H9 (cell line): ENCODE measurements around the gene FAM217A. TPM values are rescaled to one million over a fixed set of nuclear protein-coding genes. Genes with fewer than 3 reads are reported as not detected.

ENCODE experiments used
- DNase-seq: peaks from one replicate; pipeline ENCODE4 v3.0.0-alpha.2; 2017
- H2AFZ ChIP-seq: one replicate; pipeline ENCODE4 v1.6.1; 2013; ENCODE audit warnings: mild to moderate bottlenecking, low read length, control low read depth, moderate library complexity
- H2AK5ac ChIP-seq: 2 replicates; pipeline ENCODE4 v1.6.1; 2013; ENCODE audit warnings: low read length, control low read depth, mixed read lengths; ENCODE audit not compliant: insufficient read length
- H2BK120ac ChIP-seq: one replicate; pipeline ENCODE4 v1.6.1; 2013; ENCODE audit warnings: low read depth, mild to moderate bottlenecking, low read length, control low read depth, inconsistent platforms; ENCODE audit not compliant: poor library complexity, severe bottlenecking
- H2BK12ac ChIP-seq: 2 replicates; pipeline ENCODE4 v1.6.1; 2013; ENCODE audit warnings: low read length, control low read depth, mixed read lengths, low read depth; ENCODE audit not compliant: insufficient read length
- H2BK15ac ChIP-seq: 2 replicates; pipeline ENCODE4 v1.6.1; 2013; ENCODE audit warnings: low read depth, low read length, control low read depth
- H2BK20ac ChIP-seq: one replicate; pipeline ENCODE4 v1.6.1; 2013; ENCODE audit warnings: low read depth, mild to moderate bottlenecking, low read length, control low read depth, inconsistent platforms; ENCODE audit not compliant: poor library complexity, severe bottlenecking
- H2BK5ac ChIP-seq: 2 replicates; pipeline ENCODE4 v1.6.1; 2013; ENCODE audit warnings: low read length, control low read depth, mixed read lengths; ENCODE audit not compliant: insufficient read length
- H3K14ac ChIP-seq: 2 replicates; pipeline ENCODE4 v1.6.1; 2013; ENCODE audit warnings: low read length, control low read depth; ENCODE audit not compliant: insufficient read depth
- H3K18ac ChIP-seq: 2 replicates; pipeline ENCODE4 v1.6.1; 2013; ENCODE audit warnings: low read depth, mild to moderate bottlenecking, mixed read lengths, low read length, control low read depth; ENCODE audit not compliant: insufficient read length
- H3K23ac ChIP-seq: 2 replicates; pipeline ENCODE4 v1.6.1; 2013; ENCODE audit warnings: low read length, control low read depth, mixed read lengths, low read depth; ENCODE audit not compliant: insufficient read length
- H3K23me2 ChIP-seq: 2 replicates; pipeline ENCODE4 v1.6.1; 2013; ENCODE audit warnings: low read depth, mild to moderate bottlenecking, mixed read lengths, low read length, control low read depth; ENCODE audit not compliant: insufficient read length, poor library complexity, severe bottlenecking
- H3K27ac ChIP-seq: 2 replicates; pipeline ENCODE4 v1.5.1; 2013; ENCODE audit warnings: low read length, control low read depth, mixed read lengths, low read depth; ENCODE audit not compliant: insufficient read length
- H3K27me3 ChIP-seq: 2 replicates; pipeline ENCODE4 v1.6.1; 2013; ENCODE audit warnings: low read length, control low read depth, inconsistent platforms; ENCODE audit not compliant: insufficient read depth
- H3K4ac ChIP-seq: 2 replicates; pipeline ENCODE4 v1.6.1; 2013; ENCODE audit warnings: low read depth, mild to moderate bottlenecking, control low read depth, inconsistent platforms, low read length, moderate library complexity
- H3K4me1 ChIP-seq: 2 replicates; pipeline ENCODE4 v1.6.1; 2013; ENCODE audit warnings: low read length, control low read depth, inconsistent platforms; ENCODE audit not compliant: insufficient read depth
- H3K4me2 ChIP-seq: 2 replicates; pipeline ENCODE4 v1.6.1; 2013; ENCODE audit warnings: low read length, control low read depth, mixed read lengths; ENCODE audit not compliant: insufficient read length, insufficient read depth
- H3K56ac ChIP-seq: 2 replicates; pipeline ENCODE4 v1.6.1; 2013; ENCODE audit warnings: low read depth, mild to moderate bottlenecking, mixed read lengths, low read length, control low read depth; ENCODE audit not compliant: insufficient read length
- H3K79me1 ChIP-seq: 2 replicates; pipeline ENCODE4 v1.6.1; 2013; ENCODE audit warnings: low read depth, mild to moderate bottlenecking, moderate library complexity, low read length, control low read depth, inconsistent platforms; ENCODE audit not compliant: insufficient read depth, poor library complexity, severe bottlenecking
- H3K79me2 ChIP-seq: 2 replicates; pipeline ENCODE4 v1.6.1; 2013; ENCODE audit warnings: low read length, control low read depth, inconsistent platforms; ENCODE audit not compliant: insufficient read depth
- H3K9ac ChIP-seq: 2 replicates; pipeline ENCODE4 v1.6.1; 2013; ENCODE audit warnings: low read length, control low read depth, mixed read lengths; ENCODE audit not compliant: insufficient read length; ENCODE audit errors: extremely low read depth
- H3K9me3 ChIP-seq: one replicate; pipeline ENCODE4 v1.6.1; 2013; ENCODE audit warnings: low read depth, low read length, inconsistent platforms; ENCODE audit not compliant: control insufficient read depth
- H3T11ph ChIP-seq: one replicate; pipeline ENCODE4 v1.6.1; 2013; ENCODE audit warnings: mild to moderate bottlenecking, low read length, control low read depth, inconsistent platforms
- H4K20me1 ChIP-seq: one replicate; pipeline ENCODE4 v1.6.1; 2013; ENCODE audit not compliant: control insufficient read depth, insufficient read length, insufficient read depth
- H4K5ac ChIP-seq: 2 replicates; pipeline ENCODE4 v1.6.1; 2013; ENCODE audit warnings: low read depth, mild to moderate bottlenecking, mixed read lengths, low read length, control low read depth; ENCODE audit not compliant: insufficient read length
- H4K8ac ChIP-seq: replicated peaks from 2 replicates; pipeline ENCODE4 v1.6.1; 2013; ENCODE audit warnings: low read length, control low read depth, mixed read lengths, low read depth; ENCODE audit not compliant: insufficient read length
- H4K91ac ChIP-seq: 2 replicates; pipeline ENCODE4 v1.6.1; 2013; ENCODE audit warnings: low read depth, mild to moderate bottlenecking, moderate library complexity, mixed read lengths, low read length, control low read depth; ENCODE audit not compliant: insufficient read length
- H3K27ac Mint-ChIP-seq, 3 experiments: 2 replicates in 2 of 3; 3 replicates in 1 of 3; pipeline ENCODE4 v1.8.0; 2020 to 2021; ENCODE audit warnings: mixed read lengths in 3 of 3, mild to moderate bottlenecking in 1 of 3, moderate library complexity in 1 of 3
- H3K27me3 Mint-ChIP-seq: 2 replicates; pipeline ENCODE4 v1.8.0; 2021; ENCODE audit warnings: low read depth, mild to moderate bottlenecking, moderate library complexity, mixed read lengths
- H3K36me3 Mint-ChIP-seq, 3 experiments: 2 replicates in 2 of 3; 3 replicates in 1 of 3; pipeline ENCODE4 v1.8.0; 2020 to 2021; ENCODE audit warnings: low read depth in 3 of 3, mixed read lengths in 3 of 3; ENCODE audit not compliant: insufficient read depth in 1 of 3
- H3K4me1 Mint-ChIP-seq, 2 experiments: 2 replicates each; pipeline ENCODE4 v1.8.0; 2020; ENCODE audit warnings: mixed read lengths in 2 of 2
- H3K4me3 Mint-ChIP-seq, 2 experiments: 2 replicates in 1 of 2; 3 replicates in 1 of 2; pipeline ENCODE4 v1.8.0; 2020 to 2021; ENCODE audit warnings: mild to moderate bottlenecking in 2 of 2, mixed read lengths in 2 of 2, moderate library complexity in 1 of 2
- H3K9me3 Mint-ChIP-seq, 2 experiments: 2 replicates in 1 of 2; 3 replicates in 1 of 2; pipeline ENCODE4 v1.8.0; 2020; ENCODE audit warnings: mild to moderate bottlenecking in 2 of 2, mixed read lengths in 2 of 2, moderate library complexity in 1 of 2
- WGBS: extraction: QIAGEN DNeasy Blood & Tissue Kit; methylation state at CpG from one replicate; pipeline ENCODE4 v1.1.7; 2013; ENCODE audit warnings: missing lambda C conversion rate, low lambda C conversion rate, mixed read lengths; ENCODE audit not compliant: insufficient read length; ENCODE audit errors: extremely low coverage; 5-methylcytosine and 5-hydroxymethylcytosine counted together
- total RNA-seq: library from RNA; stranded (reverse); gene quantifications from 2 replicates; pipeline ENCODE4 v1.2.1, GENCODE V29; 2021
- TF ChIP-seq, protein P1 (sequence below): fragments of 200-600 bp; sonication (generic); conservative IDR thresholded peaks from 3 replicates; pipeline ENCODE4 v1.8.0; 2021; ENCODE audit warnings: antibody characterized with exemption, mild to moderate bottlenecking

FAM217A gene
- total RNA-seq, 1 experiment from 2014 or later, result not detected

- Histone ChIP-seq H3T11ph (no peak overlapping the region), H4K5ac (peak overlapping the region; percentile 25), H2BK5ac (no peak overlapping the region), H4K91ac (no peak overlapping the region), H3K79me1 (peaks cover 6% of the 10 kb centered on the region), H3K9me3 (no peaks in the 10 kb centered on the region), H4K8ac (no peak overlapping the region), H2BK120ac (no peak overlapping the region), H2BK15ac (no peak overlapping the region), H3K18ac (peak overlapping the region; percentile 97), H2AFZ (no peak overlapping the region), H2BK12ac (no peak overlapping the region), H4K20me1 (no peaks in the 10 kb centered on the region), H2BK20ac (no peak overlapping the region), H3K4ac (no peak overlapping the region; the same call in 1 of the 2 replicates), H2AK5ac (no peak overlapping the region), H3K56ac (no peak overlapping the region), H3K9ac (peak overlapping the region; percentile 84), H3K4me1 (no peaks in the 10 kb centered on the region), H3K27me3 (no peaks in the 10 kb centered on the region), H3K4me2 (peak overlapping the region; percentile 94), H3K23me2 (peaks cover 3% of the 10 kb centered on the region), H3K27ac (peak overlapping the region; percentile 78), H3K23ac (no peak overlapping the region), H3K79me2 (peaks cover 46% of the 10 kb centered on the region), H3K14ac (peak overlapping the region; percentile 98)
- Mint-ChIP-seq H3K27me3 (no peaks in the 10 kb centered on the region), H3K4me3 (peak overlapping the region; percentile 98 to 99), H3K4me1 (peaks cover 45 to 52% of the 10 kb centered on the region in 2 experiments), H3K9me3 (no peaks in the 10 kb centered on the region), H3K27ac (peak overlapping the region; percentile 85 to 100 (median 100)), H3K36me3 (peaks cover 3 to 16% (median 6%) of the 10 kb centered on the region in 3 experiments; a peak in 6 of 7 replicates)
- TF ChIP-seq, protein P1, sequence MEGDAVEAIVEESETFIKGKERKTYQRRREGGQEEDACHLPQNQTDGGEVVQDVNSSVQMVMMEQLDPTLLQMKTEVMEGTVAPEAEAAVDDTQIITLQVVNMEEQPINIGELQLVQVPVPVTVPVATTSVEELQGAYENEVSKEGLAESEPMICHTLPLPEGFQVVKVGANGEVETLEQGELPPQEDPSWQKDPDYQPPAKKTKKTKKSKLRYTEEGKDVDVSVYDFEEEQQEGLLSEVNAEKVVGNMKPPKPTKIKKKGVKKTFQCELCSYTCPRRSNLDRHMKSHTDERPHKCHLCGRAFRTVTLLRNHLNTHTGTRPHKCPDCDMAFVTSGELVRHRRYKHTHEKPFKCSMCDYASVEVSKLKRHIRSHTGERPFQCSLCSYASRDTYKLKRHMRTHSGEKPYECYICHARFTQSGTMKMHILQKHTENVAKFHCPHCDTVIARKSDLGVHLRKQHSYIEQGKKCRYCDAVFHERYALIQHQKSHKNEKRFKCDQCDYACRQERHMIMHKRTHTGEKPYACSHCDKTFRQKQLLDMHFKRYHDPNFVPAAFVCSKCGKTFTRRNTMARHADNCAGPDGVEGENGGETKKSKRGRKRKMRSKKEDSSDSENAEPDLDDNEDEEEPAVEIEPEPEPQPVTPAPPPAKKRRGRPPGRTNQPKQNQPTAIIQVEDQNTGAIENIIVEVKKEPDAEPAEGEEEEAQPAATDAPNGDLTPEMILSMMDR, result no peak
- no CpG with 5 or more reads among the region's 15 CpGs for WGBS
- peak; percentile 32 for DNase-seq
These were observed 56.9 kb downstream of the FAM217A start for GRCh38 chr6:4021854-4022695.
